ENCODE data around the gene TAT.

GRCh38 chr16:71600822-71601221, 23.9 kb upstream of the TAT start:
- TF ChIP-seq CTCF (IDR thresholded peaks at IDR 0.05), result no peak
- TF ChIP-seq POLR2A (IDR thresholded peaks at IDR 0.05), result no peak
